UCSD-AML1 (cell line): ENCODE data around the gene SEPHS2.
A peak's percentile ranks its signal among the peaks of the same experiment; 100 is the strongest.
"Not testable (repeated sequence)": the region's sequence is repeated elsewhere in the genome, so short reads cannot be mapped to it uniquely, and the experiment has no call there.

ENCODE experiments used
- DNase-seq: peaks from one replicate; lab custom pipeline; 2025; ENCODE audit not compliant: unreplicated experiment; lab: John Stamatoyannopoulos, UW

Gene SEPHS2

DNA sequence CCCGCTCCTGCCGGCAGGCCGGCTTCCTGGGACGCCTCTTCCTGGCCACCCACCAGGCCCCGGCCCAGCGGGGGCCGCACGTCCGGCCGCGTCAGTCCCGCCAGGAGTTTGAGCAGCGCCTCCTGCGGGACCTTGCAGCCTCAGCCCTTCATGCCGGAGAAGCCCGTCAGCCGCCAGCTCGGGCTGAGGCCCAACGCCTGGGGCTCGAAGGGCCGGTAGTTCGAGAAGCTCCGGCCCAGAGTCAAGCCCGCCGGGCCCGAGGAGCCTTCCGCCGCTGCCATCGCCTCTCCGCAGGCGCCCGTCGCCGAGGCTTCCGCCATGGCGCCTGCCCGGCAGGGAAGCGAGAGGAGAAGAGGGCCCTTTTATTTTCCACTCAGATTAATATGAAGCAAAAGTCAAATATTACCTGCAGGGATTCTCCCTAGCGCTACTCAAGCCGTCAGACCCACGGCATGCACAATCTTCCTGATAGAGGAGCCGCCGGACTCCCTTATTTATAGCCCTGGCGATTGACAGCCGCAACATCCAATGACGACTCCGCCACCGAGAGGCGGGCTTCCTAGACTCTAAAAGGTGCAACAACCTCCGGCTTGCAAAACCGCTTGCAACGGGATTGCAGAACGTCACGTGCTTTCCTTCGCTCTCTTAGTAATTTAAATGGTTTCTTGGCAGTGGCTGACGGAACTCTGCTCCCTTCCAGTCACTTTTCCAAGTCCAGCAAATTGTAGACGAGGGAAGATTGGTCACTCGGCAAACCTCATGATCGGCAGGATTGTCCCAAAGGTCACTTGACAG, at the start of gene SEPHS2:
TSS of gene SEPHS2 (minus strand) at position 467 of the 795 bp plus-strand sequence. CDS start at position 320, 147 bp downstream.
- peak; percentile 95 for DNase-seq

GRCh38 chr16:30494709-30495108, 49.0 kb upstream of the SEPHS2 start:
- no peak for DNase-seq

DNA sequence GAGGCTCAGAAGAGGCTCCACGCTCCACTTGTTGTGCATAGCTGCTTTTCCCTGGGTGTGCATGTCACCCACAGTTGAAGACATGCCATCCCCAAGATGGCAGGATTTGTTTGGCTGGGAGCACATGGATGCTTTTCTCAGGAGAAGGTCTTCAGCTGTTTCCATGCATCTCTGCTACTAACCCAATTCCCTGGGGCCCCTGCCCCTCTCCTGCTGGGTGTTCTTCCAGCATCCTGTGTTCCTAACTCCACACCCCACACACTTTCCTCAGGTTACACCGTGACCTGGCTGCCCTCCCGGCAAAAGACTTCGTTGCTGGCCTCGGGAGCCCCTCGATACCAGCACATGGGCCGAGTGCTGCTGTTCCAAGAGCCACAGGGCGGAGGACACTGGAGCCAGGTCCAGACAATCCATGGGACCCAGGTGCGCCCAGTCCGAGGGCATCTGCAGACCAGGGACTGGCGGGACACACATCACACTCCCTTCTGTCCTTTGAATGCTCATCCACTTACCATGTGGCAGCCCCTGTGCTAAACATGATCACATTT, 48.3 kb upstream of the SEPHS2 start:
- DNase-seq = no peak

DNA sequence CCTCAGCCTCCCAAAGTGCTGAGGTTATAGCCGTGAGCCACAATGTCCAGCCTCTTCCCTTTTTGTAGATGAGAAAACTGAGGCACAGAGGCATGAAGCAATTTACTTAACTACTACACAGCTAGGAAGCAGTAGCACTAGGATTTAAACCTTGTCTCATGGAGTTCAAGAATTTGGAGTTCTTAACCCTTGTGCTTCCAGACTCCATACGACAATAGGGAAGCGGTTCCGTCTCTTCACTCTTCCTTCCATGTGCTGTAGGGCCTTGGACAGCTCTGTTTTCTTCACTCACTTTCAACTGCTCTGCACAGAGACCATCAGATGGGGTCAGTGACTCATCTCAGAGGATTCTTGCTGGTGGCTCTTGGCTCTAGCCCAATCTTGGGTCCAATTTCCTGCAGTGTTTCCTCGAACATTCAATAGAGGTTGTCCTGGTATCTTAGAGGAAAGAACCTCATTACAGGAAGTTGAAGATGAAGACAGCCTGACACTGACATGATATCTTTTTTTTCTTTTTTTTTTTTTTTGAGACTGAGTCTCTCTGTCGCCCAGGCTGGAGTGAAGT, 46.2 kb upstream of the SEPHS2 start:
- peak; percentile 28 for DNase-seq

DNA sequence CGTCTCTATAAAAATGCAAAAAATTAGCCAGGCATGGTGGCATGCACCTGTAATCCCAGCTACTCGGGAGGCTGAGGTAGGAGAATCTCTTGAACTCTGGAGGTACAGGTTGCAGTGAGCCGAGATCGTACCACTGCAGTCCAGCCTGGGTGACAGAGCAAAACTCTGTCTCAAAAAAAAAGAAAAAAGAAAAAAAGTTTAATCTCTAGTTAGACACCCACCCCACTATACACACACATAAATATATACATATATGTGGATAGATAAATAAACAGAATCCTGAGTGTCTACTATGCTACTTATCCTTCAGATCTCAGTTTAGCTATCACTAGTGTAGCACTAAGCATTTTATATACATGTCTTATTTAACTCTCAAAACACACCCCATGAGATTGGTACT, 45.6 kb upstream of the SEPHS2 start:
- DNase-seq = no peak

DNA sequence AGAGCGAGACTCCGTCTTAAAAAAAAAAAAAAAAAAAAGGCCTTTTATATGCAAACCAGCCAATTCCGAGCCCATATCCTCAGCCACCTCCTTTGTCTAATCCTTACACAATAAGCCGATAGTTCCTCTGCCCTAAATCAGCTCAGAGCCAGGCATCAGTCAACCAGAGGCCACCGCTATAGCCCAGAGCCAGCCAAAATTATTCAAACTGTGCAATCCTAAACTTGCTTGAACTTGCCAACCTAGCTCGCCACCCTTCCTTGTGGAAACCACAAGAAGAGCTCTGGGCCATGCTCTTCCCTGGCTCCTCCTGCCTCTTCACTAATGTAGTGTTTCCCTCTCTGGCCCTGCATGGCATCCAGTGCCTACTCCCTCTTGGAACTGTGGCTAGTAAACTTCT, 44.5 kb upstream of the SEPHS2 start:
- no peak for DNase-seq

GRCh38 chr16:30488764-30489605, 43.3 kb upstream of the SEPHS2 start:
- no peak for DNase-seq

GRCh38 chr16:30485818-30486436, 40.3 kb upstream of the SEPHS2 start:
- no peak for DNase-seq

- DNase-seq = no peak
These were observed 39.2 kb upstream of the SEPHS2 start for GRCh38 chr16:30484887-30485286.

GRCh38 chr16:30482366-30482765, 36.7 kb upstream of the SEPHS2 start:
- DNase-seq = no peak

GRCh38 chr16:30481381-30481780, 35.7 kb upstream of the SEPHS2 start:
- DNase-seq = no peak

GRCh38 chr16:30478766-30479478, 33.2 kb upstream of the SEPHS2 start:
- DNase-seq = no peak

GRCh38 chr16:30477773-30478172, 32.1 kb upstream of the SEPHS2 start:
- not testable (repeated sequence) for DNase-seq

GRCh38 chr16:30476991-30477390, 31.3 kb upstream of the SEPHS2 start:
- DNase-seq = no peak

GRCh38 chr16:30474684-30475083, 29.0 kb upstream of the SEPHS2 start:
- no peak for DNase-seq

GRCh38 chr16:30474074-30474452, 28.4 kb upstream of the SEPHS2 start:
- DNase-seq = no peak

DNA sequence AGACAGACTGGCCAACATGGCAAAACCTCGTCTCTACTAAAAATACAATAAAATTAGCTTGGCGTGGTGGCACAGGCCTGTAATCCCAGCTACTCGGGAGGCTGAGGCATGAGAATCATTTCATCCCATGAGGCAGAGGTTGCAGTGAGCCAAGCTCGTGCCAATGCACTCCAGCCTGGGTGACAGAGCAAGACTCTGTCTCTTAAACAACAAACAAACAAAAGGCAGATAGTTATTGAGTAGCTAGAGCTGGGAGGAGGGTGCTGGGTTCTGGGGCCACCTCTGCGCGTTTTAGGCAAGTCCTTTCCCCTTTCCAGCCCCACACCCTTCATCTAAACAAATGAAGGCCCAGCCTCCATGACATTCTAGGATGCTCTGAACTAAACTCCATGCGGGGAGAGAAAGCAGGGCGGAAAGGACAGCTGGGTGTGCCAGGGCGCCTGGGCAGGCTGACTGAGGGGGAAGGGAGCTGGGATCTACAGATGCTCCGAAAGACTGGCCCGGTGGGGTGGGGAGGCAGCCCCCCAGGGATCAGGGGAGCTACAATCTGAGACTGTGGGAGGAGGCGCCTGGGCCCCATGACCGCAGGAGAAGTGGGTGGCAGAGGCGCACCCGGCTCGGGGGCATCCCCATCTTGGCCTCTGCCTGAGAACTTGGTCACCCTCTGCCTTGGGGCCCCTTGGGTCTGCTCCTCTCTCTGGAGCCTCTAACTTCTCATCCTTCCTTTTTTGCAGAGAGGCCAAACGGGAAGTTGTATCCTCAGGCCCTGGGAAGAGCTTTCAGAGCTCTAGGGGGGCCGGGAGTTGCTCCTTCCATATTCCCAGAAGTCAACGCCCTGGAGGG, 27.8 kb upstream of the SEPHS2 start:
- no peak for DNase-seq

GRCh38 chr16:30472328-30472942, 26.8 kb upstream of the SEPHS2 start, which contains the start of gene ITGAL:
Gene ITGAL (plus strand): TSS chr16:30472742. CDS start chr16:30472838, 96 bp downstream.
- DNase-seq = peak; percentile 76

DNA sequence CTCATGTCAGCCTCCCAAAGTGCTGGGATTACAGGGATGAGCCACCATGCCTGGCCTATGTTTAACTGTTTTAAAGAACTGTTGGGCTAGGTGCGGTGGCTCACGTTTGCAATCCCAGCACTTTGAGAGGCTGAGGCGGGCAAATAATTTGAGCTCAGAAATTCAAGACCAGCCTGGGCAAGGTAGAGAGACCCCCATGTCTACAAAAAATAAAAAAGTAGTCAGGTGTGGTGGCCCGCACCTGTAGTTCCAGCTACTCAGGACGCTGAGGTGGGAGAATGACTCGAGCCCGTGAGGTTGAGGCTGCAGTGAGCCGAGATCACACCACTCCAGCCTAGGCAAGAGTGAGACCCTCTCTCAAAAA, 24.9 kb upstream of the SEPHS2 start:
- DNase-seq = no peak
